Activated CD4-positive, alpha-beta memory T cell treated with anti-CD3 and anti-CD28 coated beads, Interleukin-2, amount 10 ng/mL, durations not matched to agents 7 days and 5 days (primary cell): ENCODE data around the gene ARHGEF19. TPM values are rescaled to one million over a fixed set of nuclear protein-coding genes. Genes with fewer than 3 reads are reported as not detected.

Experiments used
- CTCF ChIA-PET: fragments of 350-600 bp; sonication (Branson Sonifier 250); formaldehyde crosslinking; loops from one replicate; lab custom pipeline; 2021; ENCODE audit warnings: antibody characterized with exemption, inconsistent platforms; lab: Charles Lee
- POLR2A ChIA-PET: fragments of 350-600 bp; sonication (Branson Sonifier 250); formaldehyde crosslinking; loops from one replicate; lab custom pipeline; 2021; ENCODE audit warnings: antibody characterized with exemption; lab: Charles Lee
- DNase-seq: peaks from one replicate; pipeline ENCODE4 v3.0.0-alpha.2; 2020
- H3K27ac Mint-ChIP-seq: one replicate; pipeline ENCODE4 v1.8.0; 2021; ENCODE audit warnings: mild to moderate bottlenecking, mixed read lengths
- H3K27me3 Mint-ChIP-seq: one replicate; pipeline ENCODE4 v1.8.0; 2021; ENCODE audit warnings: mixed read lengths
- H3K36me3 Mint-ChIP-seq: one replicate; pipeline ENCODE4 v1.8.0; 2021; ENCODE audit warnings: low read depth, mixed read lengths
- H3K4me1 Mint-ChIP-seq: one replicate; pipeline ENCODE4 v1.8.0; 2021; ENCODE audit warnings: mixed read lengths
- H3K4me3 Mint-ChIP-seq: one replicate; pipeline ENCODE4 v1.8.0; 2021; ENCODE audit warnings: mild to moderate bottlenecking, mixed read lengths
- H3K9me3 Mint-ChIP-seq: one replicate; pipeline ENCODE4 v1.8.0; 2021; ENCODE audit warnings: mixed read lengths
- total RNA-seq, 2 experiments: library from RNA; stranded (reverse); gene quantifications; one replicate each; pipeline ENCODE4 v1.2.3, GENCODE V29; 2021

Gene ARHGEF19
- total RNA-seq, 2 experiments from 2014 or later, result 6.9 to 7.6 TPM

- H3K27me3 Mint-ChIP-seq, result peaks cover 14% of the 10 kb centered on the region
- peaks cover 5% of the 10 kb centered on the region for H3K4me1 Mint-ChIP-seq
- no peak overlapping the region for H3K27ac Mint-ChIP-seq
- CTCF ChIA-PET, result interaction anchor here (10.4 kb wide), 1 partner anchor 111 kb away, joined by 207 read pairs; no protein-coding TSS in a partner anchor
- H3K4me3 Mint-ChIP-seq, result no peak overlapping the region
- POLR2A ChIA-PET, result no interaction called here
- H3K36me3 Mint-ChIP-seq, result no peaks in the 10 kb centered on the region
- no peaks in the 10 kb centered on the region for H3K9me3 Mint-ChIP-seq
- DNase-seq, result no peak
Measured at GRCh38 chr1:16191916-16192546, 20.4 kb downstream of the ARHGEF19 start.

GRCh38 chr1:16191309-16191708 is 21.1 kb downstream of the ARHGEF19 start:
- peaks cover 14% of the 10 kb centered on the region for H3K27me3 Mint-ChIP-seq
- H3K36me3 Mint-ChIP-seq, result no peaks in the 10 kb centered on the region
- peaks cover 5% of the 10 kb centered on the region for H3K4me1 Mint-ChIP-seq
- DNase-seq, result no peak
- CTCF ChIA-PET, result interaction anchor here (0.6 to 10.4 kb wide), 2 partner anchors 9 to 110 kb away, joined by 3 to 207 read pairs; no protein-coding TSS in a partner anchor
- H3K27ac Mint-ChIP-seq, result no peak overlapping the region
- H3K4me3 Mint-ChIP-seq, result no peak overlapping the region
- POLR2A ChIA-PET, result no interaction called here
- no peaks in the 10 kb centered on the region for H3K9me3 Mint-ChIP-seq

GRCh38 chr1:16189921-16190621 is 22.4 kb downstream of the ARHGEF19 start:
- Mint-ChIP-seq H3K27me3 (peaks cover 14% of the 10 kb centered on the region), H3K4me1 (peaks cover 5% of the 10 kb centered on the region), H3K4me3 (no peak overlapping the region), H3K9me3 (no peaks in the 10 kb centered on the region), H3K36me3 (no peaks in the 10 kb centered on the region), H3K27ac (no peak overlapping the region)
- DNase-seq, result no peak
- ChIA-PET CTCF (interaction anchor here (0.7 to 10.4 kb wide), 5 partner anchors 55 to 703 kb away, joined by 3 to 207 read pairs (median 7); no protein-coding TSS in a partner anchor), POLR2A (no interaction called here)

GRCh38 chr1:16189003-16189402 is 23.4 kb downstream of the ARHGEF19 start:
- H3K4me1 Mint-ChIP-seq, result peaks cover 5% of the 10 kb centered on the region
- H3K9me3 Mint-ChIP-seq, result no peaks in the 10 kb centered on the region
- peaks cover 14% of the 10 kb centered on the region for H3K27me3 Mint-ChIP-seq
- ChIA-PET POLR2A (interaction anchor here (3.3 kb wide), 1 partner anchor 109 kb away, joined by 14 read pairs; no protein-coding TSS in a partner anchor), CTCF (interaction anchor here (0.8 to 10.4 kb wide), 10 partner anchors 14 to 179 kb away, joined by 3 to 207 read pairs (median 3); no protein-coding TSS in a partner anchor)
- H3K27ac Mint-ChIP-seq, result no peak overlapping the region
- H3K4me3 Mint-ChIP-seq, result no peak overlapping the region
- H3K36me3 Mint-ChIP-seq, result no peaks in the 10 kb centered on the region
- DNase-seq, result no peak

- CTCF ChIA-PET, result interaction anchor here (0.6 to 10.4 kb wide), 11 partner anchors 15 to 175 kb away, joined by 3 to 207 read pairs (median 4); partner anchors contain the start of gene FAM131C
- H3K4me3 Mint-ChIP-seq, result no peak overlapping the region
- peaks cover 5% of the 10 kb centered on the region for H3K4me1 Mint-ChIP-seq
- no peak overlapping the region for H3K27ac Mint-ChIP-seq
- POLR2A ChIA-PET, result interaction anchor here (1.0 to 3.3 kb wide), 2 partner anchors 29 to 108 kb away, joined by 3 to 14 read pairs; no protein-coding TSS in a partner anchor
- no peaks in the 10 kb centered on the region for H3K9me3 Mint-ChIP-seq
- H3K27me3 Mint-ChIP-seq, result peaks cover 14% of the 10 kb centered on the region
- no peaks in the 10 kb centered on the region for H3K36me3 Mint-ChIP-seq
- peak; percentile 78 for DNase-seq
Measured at GRCh38 chr1:16187748-16188401, 24.6 kb downstream of the ARHGEF19 start.

- Mint-ChIP-seq H3K27me3 (peaks cover 14% of the 10 kb centered on the region), H3K4me3 (no peak overlapping the region), H3K27ac (no peak overlapping the region), H3K4me1 (peaks cover 5% of the 10 kb centered on the region), H3K9me3 (no peaks in the 10 kb centered on the region), H3K36me3 (no peaks in the 10 kb centered on the region)
- POLR2A ChIA-PET, result interaction anchor here (1.0 to 3.3 kb wide), 3 partner anchors 24 to 107 kb away, joined by 3 to 14 read pairs (median 3); no protein-coding TSS in a partner anchor
- no peak for DNase-seq
- CTCF ChIA-PET, result interaction anchor here (0.7 to 10.4 kb wide), 9 partner anchors 18 to 123 kb away, joined by 3 to 207 read pairs (median 3); partner anchors contain the start of gene FAM131C
Measured at GRCh38 chr1:16186655-16187235, 25.7 kb downstream of the ARHGEF19 start.

GRCh38 chr1:16184557-16185303 is 27.7 kb downstream of the ARHGEF19 start:
- Mint-ChIP-seq H3K4me3 (no peak overlapping the region), H3K9me3 (no peaks in the 10 kb centered on the region), H3K36me3 (no peaks in the 10 kb centered on the region), H3K4me1 (peaks cover 5% of the 10 kb centered on the region), H3K27ac (no peak overlapping the region), H3K27me3 (peaks cover 7% of the 10 kb centered on the region)
- no peak for DNase-seq
- ChIA-PET CTCF (interaction anchor here (0.7 to 10.4 kb wide), 4 partner anchors 33 to 130 kb away, joined by 3 to 207 read pairs (median 3); no protein-coding TSS in a partner anchor), POLR2A (no interaction called here)

- CTCF ChIA-PET, result interaction anchor here (10.4 kb wide), 1 partner anchor 102 kb away, joined by 207 read pairs; no protein-coding TSS in a partner anchor
- Mint-ChIP-seq H3K36me3 (no peaks in the 10 kb centered on the region), H3K27me3 (peaks cover 4% of the 10 kb centered on the region), H3K9me3 (no peaks in the 10 kb centered on the region), H3K4me1 (peaks cover 5% of the 10 kb centered on the region), H3K27ac (no peak overlapping the region), H3K4me3 (no peak overlapping the region)
- DNase-seq, result no peak
- POLR2A ChIA-PET, result no interaction called here
Measured at GRCh38 chr1:16183765-16184556, 28.5 kb downstream of the ARHGEF19 start.

- Mint-ChIP-seq H3K4me1 (peaks cover 5% of the 10 kb centered on the region), H3K9me3 (no peaks in the 10 kb centered on the region), H3K4me3 (no peak overlapping the region), H3K27ac (no peak overlapping the region), H3K36me3 (no peaks in the 10 kb centered on the region), H3K27me3 (no peaks in the 10 kb centered on the region)
- CTCF ChIA-PET, result interaction anchor here (10.4 kb wide), 1 partner anchor 102 kb away, joined by 207 read pairs; no protein-coding TSS in a partner anchor
- DNase-seq, result no peak
- POLR2A ChIA-PET, result no interaction called here
Measured at GRCh38 chr1:16183179-16183578, 29.3 kb downstream of the ARHGEF19 start.

GRCh38 chr1:16181887-16182719 is 30.3 kb downstream of the ARHGEF19 start:
- POLR2A ChIA-PET, result no interaction called here

More at GRCh38 chr1:16181887-16182719, 30.3 kb downstream of the ARHGEF19 start:
- H3K36me3 Mint-ChIP-seq, result no peaks in the 10 kb centered on the region
- no peak for DNase-seq
- no peaks in the 10 kb centered on the region for H3K4me1 Mint-ChIP-seq
- no peak overlapping the region for H3K27ac Mint-ChIP-seq
- no peaks in the 10 kb centered on the region for H3K9me3 Mint-ChIP-seq
- CTCF ChIA-PET, result interaction anchor here (1.2 to 10.4 kb wide), 2 partner anchors 101 to 103 kb away, joined by 4 to 207 read pairs; no protein-coding TSS in a partner anchor
- H3K4me3 Mint-ChIP-seq, result no peak overlapping the region
- peaks cover 2% of the 10 kb centered on the region for H3K27me3 Mint-ChIP-seq
